Vagina (tissue), 2 donors: ENCODE results near the gene KIF2C.

Source experiments
- POLR2AphosphoS5 ChIP-seq, 2 donors: sonication (generic); formaldehyde crosslinking; IDR thresholded peaks; one replicate each; pipeline ENCODE4 v1.9.0; 2017; ENCODE audit warnings: antibody characterized with exemption in 2 of 2, mild to moderate bottlenecking in 2 of 2, low read depth in 1 of 2; ENCODE audit not compliant: insufficient read depth in 1 of 2
- TF ChIP-seq, protein P1 (sequence below), 3 experiments: fragments of 450-650 bp in 2 of 3; fragments of 200-600 bp in 1 of 3; sonication (generic) in 1 of 3; IDR thresholded peaks; one replicate each; pipeline ENCODE4 v1.5.1; 2017 to 2019; ENCODE audit warnings: antibody characterized with exemption in 3 of 3, mild to moderate bottlenecking in 2 of 3, moderate library complexity in 2 of 3

DNA sequence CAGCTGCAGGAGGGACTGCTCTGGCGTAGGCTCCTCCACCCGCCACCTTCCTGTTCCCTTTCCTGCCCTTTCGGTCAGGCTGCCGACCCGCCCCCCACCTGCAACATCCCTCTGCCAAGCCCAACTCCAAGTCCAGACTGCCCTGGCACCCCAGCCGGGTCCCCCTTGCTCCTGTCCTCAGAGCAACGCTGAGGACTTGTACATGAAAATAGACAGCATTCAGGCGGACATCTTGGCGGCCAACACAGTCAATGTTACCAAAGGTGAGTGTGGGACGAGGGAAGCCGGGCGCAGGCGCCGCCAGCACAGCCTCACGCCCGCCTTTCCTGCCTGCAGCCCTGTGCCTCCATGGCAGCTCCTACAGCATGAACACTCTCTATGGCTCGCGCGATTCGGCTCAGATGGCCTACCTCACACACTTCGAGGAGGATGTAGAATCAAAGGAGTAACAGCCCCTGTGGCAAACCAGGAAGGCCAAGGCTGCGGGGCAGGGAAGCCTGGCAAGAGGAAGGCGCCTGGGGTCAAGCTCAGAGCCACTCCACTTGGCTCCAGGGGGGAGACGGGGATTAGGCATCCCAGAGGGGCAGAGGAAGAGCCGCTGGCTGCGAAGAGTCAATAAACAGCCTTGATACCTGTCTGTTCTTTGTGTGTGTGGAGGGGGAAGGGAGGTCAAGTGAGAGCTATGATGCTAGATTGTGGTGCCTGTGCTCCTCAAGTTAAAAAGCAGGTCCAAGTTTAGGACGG is 14.5 kb upstream of the KIF2C start:
- no peak for TF ChIP-seq POLR2AphosphoS5 (IDR thresholded peaks at IDR 0.05; ENCODE audit: insufficient read depth in 1 of 2, low read depth in 1 of 2)
- TF ChIP-seq, protein P1, sequence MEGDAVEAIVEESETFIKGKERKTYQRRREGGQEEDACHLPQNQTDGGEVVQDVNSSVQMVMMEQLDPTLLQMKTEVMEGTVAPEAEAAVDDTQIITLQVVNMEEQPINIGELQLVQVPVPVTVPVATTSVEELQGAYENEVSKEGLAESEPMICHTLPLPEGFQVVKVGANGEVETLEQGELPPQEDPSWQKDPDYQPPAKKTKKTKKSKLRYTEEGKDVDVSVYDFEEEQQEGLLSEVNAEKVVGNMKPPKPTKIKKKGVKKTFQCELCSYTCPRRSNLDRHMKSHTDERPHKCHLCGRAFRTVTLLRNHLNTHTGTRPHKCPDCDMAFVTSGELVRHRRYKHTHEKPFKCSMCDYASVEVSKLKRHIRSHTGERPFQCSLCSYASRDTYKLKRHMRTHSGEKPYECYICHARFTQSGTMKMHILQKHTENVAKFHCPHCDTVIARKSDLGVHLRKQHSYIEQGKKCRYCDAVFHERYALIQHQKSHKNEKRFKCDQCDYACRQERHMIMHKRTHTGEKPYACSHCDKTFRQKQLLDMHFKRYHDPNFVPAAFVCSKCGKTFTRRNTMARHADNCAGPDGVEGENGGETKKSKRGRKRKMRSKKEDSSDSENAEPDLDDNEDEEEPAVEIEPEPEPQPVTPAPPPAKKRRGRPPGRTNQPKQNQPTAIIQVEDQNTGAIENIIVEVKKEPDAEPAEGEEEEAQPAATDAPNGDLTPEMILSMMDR (IDR thresholded peaks at IDR 0.05), result no peak
